Fibroblast of the conjunctiva (primary cell): ENCODE measurements around the gene ANKRD16.
"Not testable (repeated sequence)": the region's sequence is repeated elsewhere in the genome, so short reads cannot be mapped to it uniquely, and the experiment has no call there.

Experiments
- DNase-seq: peaks from one replicate; pipeline ENCODE4 v3.0.0-alpha.2; 2010; ENCODE audit warnings: low read depth

The ANKRD16 gene

DNA sequence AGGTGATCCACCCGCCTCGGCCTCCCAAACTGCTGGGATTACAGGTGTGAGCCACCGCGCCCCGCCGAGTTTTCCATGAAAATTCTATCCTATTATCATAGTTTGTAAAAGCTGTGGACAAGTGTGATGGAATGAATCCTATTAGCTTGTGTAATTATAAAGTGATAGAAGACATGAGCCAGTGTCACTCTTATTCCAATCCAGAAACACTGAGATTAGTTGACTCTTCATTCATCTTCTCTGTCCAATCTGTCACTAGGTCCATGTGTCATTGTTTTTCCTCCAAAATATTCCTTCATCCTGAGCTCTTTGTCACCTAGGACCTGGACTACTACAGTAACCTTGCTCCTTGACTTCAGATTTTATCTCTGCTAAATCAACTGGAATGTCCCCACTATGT, 13.9 kb upstream of the ANKRD16 start:
- no peak for DNase-seq

DNA sequence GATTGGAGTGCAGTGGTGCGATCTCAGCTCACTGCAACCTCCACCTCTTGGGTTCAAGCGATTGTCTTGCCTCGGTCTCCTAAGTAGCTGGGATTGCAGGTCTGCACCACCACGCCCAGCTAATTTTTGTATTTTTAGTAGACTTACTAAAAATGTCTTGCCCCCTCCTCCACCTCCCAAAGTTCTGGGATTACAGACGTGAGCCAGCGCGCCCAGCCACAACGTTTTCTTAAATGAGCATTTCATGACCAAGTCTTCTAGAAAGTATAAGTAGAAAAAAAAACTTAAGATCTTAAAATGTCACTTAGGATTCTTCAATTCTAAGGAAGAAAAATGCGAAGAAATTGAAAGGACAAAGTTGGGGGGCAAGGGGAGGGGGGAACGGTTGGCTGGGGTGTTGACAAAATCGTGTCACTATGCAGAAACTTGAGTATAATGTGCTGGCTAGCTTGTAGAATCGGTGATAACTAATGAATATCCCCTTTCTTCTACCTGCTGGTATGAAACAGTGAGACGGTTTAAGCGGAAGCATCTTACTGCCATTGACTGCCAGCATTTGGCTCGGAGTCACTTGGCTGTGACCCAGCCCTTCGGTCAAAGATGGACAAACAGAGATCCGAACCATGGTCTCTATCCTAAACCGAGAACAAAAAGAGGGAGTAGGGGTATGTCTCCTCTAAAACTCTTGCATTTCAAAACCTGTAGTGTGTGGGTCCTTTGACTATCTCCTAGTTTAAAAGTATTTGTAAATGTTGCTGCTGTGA, 13.0 kb upstream of the ANKRD16 start:
- DNase-seq: no peak

DNA sequence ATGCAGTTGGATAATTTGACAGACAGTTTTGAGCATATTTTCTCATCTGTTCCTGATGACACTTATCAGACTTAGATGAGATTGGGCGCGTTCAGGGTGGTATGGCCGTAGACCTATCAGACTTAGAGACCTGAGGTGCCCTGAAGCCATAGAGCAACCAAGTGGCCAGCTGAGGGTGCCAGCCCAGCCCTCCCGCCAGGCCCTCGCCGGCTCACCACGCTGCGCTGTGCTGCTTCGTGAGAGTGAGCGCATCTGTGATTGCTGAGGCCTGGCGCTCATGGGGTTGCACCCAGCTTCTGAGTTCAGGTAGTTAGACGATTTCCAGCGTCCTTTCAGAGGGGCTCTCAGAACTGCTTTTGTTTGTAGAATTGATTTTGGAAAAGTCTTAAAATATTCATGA, 10.6 kb upstream of the ANKRD16 start:
- no peak for DNase-seq

DNA sequence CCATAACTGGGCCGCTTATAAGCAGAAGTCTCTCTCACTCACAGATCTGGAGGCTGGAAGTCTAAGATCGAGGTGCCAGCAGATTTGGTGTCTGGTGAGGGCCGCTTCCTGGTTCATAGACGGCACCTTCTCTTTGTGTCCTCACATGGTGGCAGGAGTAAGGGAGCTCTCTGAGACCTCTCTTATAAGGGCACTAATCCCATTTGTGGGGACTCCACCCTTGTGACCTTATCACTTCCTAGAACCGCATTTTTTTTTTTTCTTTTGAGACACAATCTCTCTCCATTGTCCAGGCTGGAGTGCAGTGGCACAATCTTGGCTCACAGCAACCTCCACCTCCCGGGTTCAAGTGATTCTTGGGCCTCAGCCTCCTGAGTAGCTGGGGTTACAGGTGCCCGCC, 8.5 kb upstream of the ANKRD16 start:
- no peak for DNase-seq

DNA sequence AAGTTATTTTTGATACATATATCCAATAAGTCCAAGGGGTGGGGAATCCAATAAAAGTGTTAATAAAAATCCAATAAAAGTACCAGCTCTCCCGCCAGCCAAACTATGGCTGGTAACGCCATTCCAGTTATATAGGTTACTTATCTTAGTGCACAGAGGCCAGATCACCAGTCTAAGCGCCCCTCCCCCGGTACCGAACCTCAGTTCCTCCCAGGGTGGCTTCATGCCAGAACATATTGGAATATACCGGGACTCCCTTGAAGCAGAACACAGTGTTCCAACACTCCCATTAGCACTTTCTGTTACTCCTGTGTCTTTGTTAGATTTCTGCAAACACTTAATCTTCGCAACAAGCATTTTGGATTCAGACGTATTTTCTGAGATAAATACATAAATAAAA, 7.8 kb upstream of the ANKRD16 start:
- DNase-seq: no peak

DNA sequence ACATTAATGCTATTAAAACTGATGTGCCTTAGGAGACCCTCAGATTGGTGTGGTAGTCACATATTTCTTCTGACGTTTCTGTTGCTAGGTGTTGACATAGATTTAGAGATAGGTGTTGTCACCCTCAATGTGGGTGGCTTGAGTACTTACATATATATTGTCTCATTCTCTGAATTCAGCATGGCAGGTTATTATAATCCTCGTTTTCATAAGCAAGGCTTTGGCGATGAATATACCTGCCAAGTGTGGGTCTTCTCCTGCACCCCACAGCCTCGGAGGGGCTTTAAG, 7.3 kb upstream of the ANKRD16 start:
- DNase-seq: no peak

DNA sequence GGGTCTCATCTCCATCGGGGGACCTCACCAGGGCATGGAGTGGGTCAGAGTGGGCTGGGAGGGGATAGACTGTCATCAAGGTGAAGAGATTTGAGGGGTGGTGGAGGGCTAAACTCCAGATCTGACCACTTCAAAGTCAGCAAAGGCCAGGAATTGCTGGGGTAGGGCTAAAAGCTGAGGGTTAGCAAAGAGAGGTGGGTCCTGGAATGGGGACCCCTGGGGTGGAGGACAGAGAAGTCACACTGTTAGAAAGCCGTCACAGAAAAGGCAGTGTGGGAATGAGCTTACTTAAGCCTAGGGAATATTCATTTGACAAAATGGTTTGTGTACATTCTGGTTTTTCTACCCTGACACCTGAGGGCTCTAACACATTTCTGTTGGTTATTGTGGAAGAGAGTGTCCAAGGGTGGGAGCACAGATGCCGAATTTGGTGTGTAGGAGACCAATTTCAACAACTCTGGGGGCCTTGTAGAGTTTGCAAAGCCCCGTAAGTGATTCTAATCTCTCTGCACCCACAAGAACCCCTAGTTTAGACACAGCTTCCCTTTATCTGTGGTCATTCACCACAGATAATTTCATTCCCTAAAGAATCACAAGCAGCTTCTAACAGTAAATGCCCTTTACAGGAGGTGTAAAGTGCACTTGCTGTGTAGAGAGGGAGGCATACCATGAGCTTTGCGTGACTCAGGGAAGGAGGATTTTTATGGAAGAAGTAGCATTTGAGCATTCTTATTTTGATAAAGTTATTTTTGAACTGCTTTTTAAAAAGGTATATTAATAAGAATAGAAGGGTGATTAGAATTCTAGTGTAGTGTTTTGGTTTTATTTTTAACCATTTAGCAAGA, 6.7 kb upstream of the ANKRD16 start:
- no peak for DNase-seq

DNA sequence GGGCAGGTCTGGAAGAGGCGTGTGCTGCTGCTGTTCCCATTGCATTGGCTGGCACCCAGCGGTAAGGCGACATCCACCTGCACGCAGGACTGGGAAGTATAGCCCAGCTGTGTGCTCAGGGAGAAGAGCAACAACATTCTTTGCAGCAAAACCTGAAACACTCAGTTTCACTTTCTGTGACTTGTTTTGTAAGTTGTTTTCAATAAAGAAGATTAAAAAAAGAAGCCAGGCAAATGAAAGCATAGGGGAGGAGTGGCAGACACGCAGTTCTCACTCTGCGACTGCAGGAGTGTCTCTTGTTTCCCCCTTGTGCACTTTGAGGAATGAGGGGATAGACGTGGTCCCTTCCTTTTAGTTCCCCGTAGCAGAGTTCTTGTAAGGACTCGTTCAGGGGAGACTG, 6.1 kb upstream of the ANKRD16 start:
- no peak for DNase-seq

DNA sequence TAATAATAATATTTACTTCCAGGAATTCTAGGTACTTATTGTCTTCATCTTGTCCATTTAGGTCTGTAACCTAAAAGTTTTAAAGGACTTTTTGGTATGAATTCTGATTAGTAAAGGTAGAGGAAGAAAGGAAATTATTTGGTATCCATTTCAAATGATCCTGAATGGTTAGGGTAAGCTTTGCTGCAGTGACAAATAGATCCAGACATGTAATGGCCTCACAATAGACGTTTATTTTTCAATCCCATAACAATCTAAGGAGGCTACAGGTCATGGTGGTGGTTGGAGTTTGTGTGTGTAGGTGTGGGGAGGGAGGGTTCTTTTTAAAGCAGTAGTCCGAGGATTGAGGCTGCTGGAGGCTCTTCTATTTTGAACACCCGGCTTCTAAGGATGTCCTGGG, 5.7 kb upstream of the ANKRD16 start:
- DNase-seq: no peak

DNA sequence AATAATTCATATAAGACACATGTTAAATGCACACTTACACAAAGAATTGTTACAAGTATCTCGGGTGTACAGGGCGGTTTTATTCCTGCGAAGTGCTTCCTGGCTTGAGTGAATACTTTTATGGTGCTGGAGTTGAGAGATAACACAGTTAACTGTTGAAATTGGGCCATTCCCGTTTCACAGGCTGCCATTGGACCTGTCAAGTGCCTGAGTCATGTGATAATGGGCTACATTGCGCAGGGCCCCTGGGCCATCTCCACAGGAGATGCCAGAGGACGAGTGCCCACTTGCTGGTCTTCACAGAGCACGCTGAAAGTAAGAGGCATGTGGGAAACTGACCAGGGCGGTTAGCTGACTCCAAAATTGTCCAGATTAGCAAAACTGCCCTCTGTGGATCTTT, 5.2 kb upstream of the ANKRD16 start:
- DNase-seq: no peak

DNA sequence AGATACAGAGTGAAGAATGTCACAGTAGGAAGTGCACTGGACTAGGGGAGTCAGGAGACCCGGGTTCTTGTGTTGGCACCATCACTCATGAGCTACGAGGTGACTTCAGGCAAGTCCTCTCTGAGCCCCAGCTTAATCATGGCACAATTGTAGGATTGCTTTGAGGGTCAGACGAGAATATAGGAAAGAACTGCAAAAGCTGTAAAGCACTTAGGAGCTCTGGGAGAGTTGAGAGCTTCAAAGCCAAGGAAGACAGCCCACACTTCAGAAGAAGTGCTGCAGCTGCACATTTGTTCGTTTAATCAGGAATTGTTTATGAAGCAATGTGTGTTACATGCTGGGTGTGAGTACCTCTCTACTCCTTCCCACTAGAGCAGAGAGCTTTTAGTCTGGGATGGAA, 4.7 kb upstream of the ANKRD16 start:
- no peak for DNase-seq

DNA sequence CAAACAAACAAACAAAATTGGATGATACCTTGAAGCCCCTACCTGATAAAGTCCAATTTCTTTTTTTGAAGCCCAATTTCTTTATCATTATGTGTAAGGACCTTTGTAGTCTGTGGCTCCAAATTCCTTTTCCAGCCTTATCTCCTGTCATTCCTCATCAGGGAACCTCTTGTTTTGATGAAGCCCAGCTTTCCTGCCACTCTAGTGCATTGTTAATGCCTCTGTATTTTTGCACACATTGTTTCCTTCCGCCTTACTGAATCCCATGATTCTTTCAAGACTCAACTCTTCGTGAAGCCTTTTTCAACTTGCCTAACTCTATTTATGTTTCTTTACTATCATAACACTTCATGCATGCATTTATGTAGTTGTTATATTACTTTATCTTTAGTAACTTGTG, 3.6 kb upstream of the ANKRD16 start:
- no peak for DNase-seq

DNA sequence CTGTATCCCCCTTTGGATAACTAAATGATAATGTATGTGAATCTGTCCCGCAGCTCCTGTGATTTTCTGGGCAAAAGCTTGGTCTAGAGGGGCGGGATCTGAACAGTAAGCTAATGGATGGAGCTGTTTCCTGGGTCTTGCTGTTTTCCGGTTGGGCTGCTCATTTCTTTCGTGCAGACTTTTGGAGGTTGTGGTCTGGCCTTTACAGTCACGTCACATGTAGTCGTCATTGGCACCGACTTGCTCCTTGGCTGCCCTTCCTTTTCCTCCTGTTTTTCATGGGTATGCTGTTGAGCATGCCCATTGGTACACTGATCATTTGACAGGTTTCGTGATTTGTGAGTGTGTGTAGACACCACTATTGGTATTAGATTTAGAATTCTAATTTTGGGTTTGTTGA, 2.3 kb upstream of the ANKRD16 start:
- DNase-seq: no peak

DNA sequence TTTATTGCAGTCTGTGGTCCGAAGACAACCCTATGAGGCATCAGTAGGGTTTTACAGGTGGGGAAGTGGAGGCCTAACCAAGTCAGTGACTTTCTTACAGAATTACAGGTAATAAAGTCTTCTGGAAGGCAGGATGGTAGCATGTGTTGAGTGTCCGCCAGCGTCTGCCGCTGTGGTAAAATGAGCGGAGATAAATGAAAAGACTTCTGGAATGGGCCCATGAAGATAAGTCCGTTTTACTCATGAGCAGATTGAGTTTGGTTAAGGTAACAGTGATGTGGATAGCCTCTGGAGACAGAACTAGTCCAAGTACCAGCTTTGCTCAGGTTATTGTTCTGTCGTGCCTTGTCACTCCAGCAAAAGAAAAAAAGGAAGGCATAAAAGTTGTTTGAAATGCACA, 1.3 kb upstream of the ANKRD16 start:
- no peak for DNase-seq

DNA sequence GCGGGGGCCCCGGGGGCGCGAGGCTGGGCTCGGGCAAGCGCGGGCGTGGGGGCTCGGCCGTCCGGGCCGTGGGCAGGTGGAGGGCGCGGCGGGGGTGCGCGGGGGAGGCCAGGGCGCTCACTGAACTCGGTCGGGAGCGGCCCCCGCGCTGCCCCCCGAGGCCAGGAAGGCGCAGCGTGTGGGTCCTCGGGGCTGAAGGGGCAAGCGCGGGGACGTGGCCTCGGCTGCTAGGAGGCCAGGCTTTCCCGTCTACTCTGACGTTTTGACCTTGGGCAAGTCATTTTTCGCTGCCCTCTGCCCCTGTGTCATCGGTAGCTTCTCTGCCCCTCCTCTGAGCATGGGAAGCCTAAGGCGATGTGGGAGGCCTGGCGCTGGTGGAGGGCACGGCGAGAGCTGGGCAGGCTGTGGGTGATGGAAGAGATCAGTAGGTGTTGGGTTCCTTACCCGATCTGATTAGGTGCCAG, 791 bp upstream of the ANKRD16 start:
- no peak for DNase-seq

DNA sequence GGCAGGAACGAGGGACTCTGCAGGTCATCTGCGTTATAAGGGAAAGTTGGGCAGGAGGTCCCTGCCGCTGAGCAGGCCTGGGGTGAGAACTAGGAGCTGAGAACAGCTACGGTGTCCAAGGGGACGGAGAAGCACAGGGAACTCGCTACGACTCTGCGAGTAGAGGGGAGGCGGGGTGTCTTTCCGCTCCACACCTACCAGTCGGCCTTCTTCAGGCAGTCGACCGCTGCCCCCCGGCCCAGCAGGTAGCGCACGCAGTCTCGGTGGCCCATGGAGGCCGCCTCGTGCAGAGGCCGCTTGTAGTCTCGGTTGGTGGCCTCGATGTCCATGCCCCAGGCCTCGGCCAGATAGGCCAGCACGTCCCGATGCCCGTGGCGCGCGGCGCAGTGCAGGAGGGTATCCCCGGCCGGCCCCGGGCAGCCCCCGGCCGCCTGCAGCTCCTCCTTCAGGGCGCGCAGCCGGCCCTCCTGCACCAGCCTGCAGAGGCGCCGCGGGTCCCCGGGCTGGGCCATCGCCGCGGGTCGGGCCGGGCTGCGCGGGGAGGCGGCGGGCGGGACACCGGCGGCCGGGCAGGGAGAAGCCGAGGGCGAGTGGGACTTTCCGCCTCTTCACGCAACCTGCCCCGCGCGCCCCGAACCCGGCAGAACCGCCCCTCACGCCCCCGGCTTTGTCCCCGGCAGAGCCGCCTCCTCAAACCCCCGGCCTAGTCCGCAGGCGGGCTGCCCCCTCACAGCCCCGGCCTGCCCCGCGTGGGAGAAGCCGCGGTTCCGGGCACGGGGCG, 660 bp downstream of the ANKRD16 start:
- DNase-seq: no peak

DNA sequence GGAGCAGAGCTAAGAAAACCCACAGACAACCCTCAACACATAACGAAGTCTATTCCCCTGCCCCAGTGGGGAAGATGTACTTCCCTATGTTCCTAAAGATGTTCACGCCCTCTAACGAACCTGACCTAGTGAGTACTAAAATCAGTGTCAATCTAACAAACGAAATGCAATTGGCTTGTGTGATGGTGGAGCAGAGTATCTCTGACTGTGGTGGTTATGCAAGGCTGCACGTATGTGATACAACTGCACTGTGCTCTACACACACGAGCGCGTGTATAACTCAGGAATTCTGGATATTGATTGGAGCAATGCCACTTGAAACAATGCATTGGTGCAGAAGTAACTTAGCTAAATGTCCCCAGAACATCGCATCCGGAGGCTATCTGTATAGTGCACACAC, 1.3 kb downstream of the ANKRD16 start:
- DNase-seq: no peak

DNA sequence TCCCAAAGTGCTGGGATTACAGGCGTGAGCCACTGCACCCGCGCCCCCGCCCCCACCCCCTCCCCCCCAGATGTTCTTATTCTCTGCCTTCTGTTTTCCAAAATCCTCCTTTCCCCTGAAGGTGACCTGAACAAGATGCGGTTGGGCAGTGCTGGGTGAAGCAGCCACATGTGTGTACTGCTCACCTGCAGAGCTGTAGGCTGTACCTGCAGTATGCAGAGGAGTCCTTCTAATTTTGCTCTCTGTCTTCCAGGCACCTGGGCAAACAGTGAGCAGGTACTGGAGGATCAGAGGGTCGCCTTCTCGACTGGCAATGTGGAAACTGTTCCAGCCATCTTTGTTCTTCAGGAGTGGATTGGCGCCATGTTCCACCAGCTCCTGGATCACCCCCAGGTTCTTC, 2.1 kb downstream of the ANKRD16 start:
- no peak for DNase-seq

DNA sequence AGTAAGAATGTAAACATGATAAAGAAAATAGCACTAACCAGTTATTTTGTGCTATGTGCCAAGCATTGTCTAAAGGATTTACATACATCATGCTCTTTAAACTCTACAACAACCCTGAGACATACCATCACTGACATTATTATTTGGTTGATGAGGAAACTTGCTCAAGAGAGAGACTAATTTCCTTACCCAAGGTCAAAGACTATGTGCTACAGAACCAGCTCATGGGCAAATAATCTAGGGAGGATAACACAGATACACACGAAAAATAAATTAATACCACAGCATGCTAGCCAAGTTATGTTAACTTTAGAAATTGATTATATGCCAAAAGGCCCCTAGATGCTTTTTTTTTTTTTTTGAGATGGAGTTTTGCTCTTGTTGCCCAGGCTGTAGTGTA, 2.7 kb downstream of the ANKRD16 start:
- no peak for DNase-seq

DNA sequence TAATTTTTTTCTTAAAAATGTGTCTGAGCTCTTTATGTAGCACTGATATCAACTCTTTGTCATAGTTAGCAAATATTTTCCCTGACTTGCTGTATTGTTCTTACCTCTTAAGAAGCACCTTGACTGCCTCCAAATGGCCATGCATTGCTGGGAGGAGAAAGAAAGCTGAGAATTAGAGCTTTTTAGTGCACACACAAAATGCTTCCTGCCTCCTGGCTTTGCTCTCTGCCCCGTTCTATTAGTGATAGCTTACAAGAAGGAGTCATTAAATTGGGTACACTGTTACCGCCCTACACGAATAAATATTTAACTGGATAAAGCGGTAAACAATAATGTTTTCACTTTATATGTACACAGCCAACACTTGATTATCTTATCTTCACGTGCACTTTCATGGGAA, 4.1 kb downstream of the ANKRD16 start:
- DNase-seq: no peak

DNA sequence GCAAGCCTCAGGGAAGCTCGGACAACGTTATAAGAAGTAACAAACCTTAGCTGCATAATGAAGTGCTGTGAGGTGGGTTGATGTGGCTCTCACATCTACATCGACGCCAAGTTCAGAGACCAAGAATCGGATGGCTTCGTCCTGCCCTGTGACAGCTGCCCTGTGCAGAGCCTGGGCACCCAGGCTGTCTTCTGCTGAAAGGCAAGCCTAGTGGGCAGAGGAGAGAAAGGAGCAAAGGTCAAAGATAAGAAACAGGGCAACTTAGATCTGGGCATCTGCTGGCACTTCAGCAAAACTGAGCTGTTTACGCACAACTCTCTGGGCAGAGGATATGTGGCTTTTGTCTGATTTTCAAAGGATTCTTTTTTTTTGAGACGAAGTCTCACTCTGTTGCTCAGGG, 6.7 kb downstream of the ANKRD16 start:
- no peak for DNase-seq

DNA sequence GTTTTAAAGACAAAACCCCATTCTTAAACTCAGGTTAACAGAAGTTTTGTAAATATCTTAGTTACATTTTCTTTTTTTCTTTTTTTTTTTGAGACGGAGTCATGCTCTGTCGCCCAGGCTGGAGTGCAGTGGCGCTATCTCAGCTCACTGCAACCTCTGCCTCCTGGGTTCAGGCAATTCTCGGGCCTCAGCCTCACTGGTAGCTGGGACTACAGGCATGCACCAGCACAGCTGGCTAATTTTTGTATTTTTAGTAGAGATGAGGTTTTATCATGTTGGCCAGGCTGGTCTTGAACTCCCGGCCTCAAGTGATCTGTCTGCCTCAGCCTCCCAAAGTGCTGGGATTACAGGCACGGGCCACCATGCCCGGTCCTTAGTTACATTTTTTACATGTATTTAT, 12.7 kb downstream of the ANKRD16 start:
- not testable (repeated sequence) for DNase-seq

DNA sequence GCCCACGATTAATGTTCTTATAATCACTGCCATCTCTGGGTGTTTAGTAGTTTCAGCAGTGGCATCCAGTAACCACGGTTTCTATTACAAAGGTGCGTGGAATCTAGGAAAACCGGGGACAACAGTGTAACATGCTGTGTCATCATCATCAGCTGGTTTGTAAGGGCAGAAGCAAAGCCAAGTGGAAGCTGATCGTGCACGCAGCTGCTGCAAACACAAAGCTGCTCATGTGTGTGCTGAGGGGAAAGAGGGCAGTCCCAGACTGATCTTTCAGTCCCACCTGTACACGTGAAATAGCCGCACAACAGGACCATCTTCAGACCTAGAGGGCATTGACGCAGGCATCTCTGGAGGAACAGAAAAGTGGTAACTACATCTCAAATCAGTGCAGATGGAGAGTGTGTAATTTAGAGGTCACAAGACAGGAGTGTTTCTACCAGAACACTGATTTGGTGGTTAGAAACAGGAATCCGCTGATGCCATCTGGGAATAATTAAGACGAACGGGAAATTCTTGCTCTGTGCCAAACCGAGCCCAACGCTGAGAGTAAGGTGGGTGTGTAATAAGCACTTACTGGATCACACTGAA, 13.4 kb downstream of the ANKRD16 start:
- DNase-seq: peak; percentile 65
